GM12875 (cell line): ENCODE results near the gene FKBP8.

Experiments used
- H3K4me3 ChIP-seq: one replicate; pipeline ENCODE4 v1.5.1; 2011; ENCODE audit warnings: low read depth, low read length, control low read depth
- CTCF ChIP-seq: IDR thresholded peaks from 2 replicates; pipeline ENCODE4 v1.5.1; 2011; ENCODE audit warnings: low read depth, mild to moderate bottlenecking, control low read depth, inconsistent platforms, low read length, moderate library complexity, borderline replicate concordance; ENCODE audit not compliant: insufficient read depth

FKBP8 gene

GRCh38 chr19:18571564-18572344 is 28.4 kb upstream of the FKBP8 start, which contains the start of gene UBA52:
TSS of gene UBA52 (plus strand) at chr19:18571857. CDS start at chr19:18573301, 1,444 bp downstream.
- no peak for TF ChIP-seq CTCF
- peak within 1 kb of the TSS; percentile 74 for H3K4me3 ChIP-seq

- no peak for TF ChIP-seq CTCF
- H3K4me3 ChIP-seq, result no peak overlapping the region
Observed at GRCh38 chr19:18568367-18568766, 25.0 kb upstream of the FKBP8 start.

DNA sequence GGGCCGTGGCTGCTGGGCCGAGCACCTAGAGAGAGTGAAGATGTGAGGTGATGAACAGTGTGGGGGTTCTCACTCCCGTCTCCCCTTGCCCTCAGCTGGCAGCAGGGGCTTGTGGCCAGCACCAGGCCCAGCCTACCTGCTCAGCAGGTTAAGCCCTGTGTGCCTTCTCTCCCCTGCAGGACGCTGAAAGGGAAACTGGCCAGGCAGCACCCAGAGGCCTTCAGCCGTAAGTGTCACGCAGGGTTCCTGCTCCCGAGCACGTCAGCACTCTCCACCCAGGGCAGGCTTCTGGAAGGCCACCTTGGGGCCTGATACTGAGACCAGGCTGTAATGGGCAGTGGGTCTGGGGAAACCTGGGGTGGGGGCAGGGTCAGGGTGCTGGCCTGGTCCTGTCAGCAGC is 23.6 kb upstream of the FKBP8 start:
- no peak for TF ChIP-seq CTCF
- no peak overlapping the region for H3K4me3 ChIP-seq

DNA sequence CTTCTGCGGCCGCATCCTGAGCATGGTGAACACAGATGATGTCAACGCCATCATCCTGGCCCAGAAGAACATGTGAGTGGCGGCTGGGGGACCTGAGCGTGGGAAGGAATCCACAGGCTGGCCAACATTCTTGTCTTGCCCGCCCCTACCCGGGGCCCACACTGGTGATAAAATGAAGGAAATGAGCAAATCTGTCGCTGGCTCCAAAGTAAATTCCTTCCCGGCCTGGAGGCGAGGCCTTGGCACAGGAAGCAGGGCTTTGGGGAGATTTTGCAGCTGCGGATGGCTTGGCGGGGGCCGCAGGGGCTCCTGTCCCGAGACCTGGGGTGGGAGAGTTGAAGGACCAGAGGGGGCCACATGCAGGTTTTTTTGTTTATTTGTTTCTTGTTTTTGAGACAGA is 18.7 kb upstream of the FKBP8 start:
- no peak overlapping the region for H3K4me3 ChIP-seq

GRCh38 chr19:18559685-18560084 is 16.3 kb upstream of the FKBP8 start:
- no peak overlapping the region for H3K4me3 ChIP-seq
- no peak for TF ChIP-seq CTCF

More for the DNA sequence above, 18.7 kb upstream of the FKBP8 start:
- TF ChIP-seq CTCF, result no peak

GRCh38 chr19:18558604-18559003 is 15.2 kb upstream of the FKBP8 start:
- no peak for TF ChIP-seq CTCF
- H3K4me3 ChIP-seq, result peak overlapping the region; percentile 94

GRCh38 chr19:18558202-18558555 is 14.8 kb upstream of the FKBP8 start:
- no peak for TF ChIP-seq CTCF
- H3K4me3 ChIP-seq, result peak overlapping the region; percentile 94
